Psoas muscle (tissue), 8 donors: ENCODE measurements around the gene TMEM80. TPM values are rescaled to one million over a fixed set of nuclear protein-coding genes. Genes with fewer than 3 reads are reported as not detected.
A peak's percentile ranks its signal among the peaks of the same experiment; 100 is the strongest.

ENCODE experiments used
- ATAC-seq, 4 donors: fragments of 200-7000 bp; cut with Tn5 transposase; one replicate each; pipeline ENCODE4 v1.9.1; 2020; ENCODE audit warnings: moderate library complexity in 3 of 4, mild to moderate bottlenecking in 2 of 4
- DNase-seq, 2 donors: peaks; one replicate each; pipeline ENCODE4 v3.0.0-alpha.2; 2020
- H3K27ac ChIP-seq: fragments of 200-600 bp; one replicate; pipeline ENCODE4 v1.8.0; 2022
- H3K27me3 ChIP-seq, 3 donors: fragments of 200-600 bp in 1 of 3; one replicate each; pipeline versions ENCODE4 v1.6.1 to v1.8.0; 2013 to 2022; ENCODE audit warnings: low read length in 2 of 3, mild to moderate bottlenecking in 2 of 3, moderate library complexity in 1 of 3; ENCODE audit not compliant: insufficient read depth in 3 of 3
- H3K36me3 ChIP-seq, 2 donors: fragments of 200-600 bp in 1 of 2; one replicate each; pipeline versions ENCODE4 v1.6.1 to v1.8.0; 2013 to 2022; ENCODE audit warnings: low read depth in 1 of 2, mild to moderate bottlenecking in 1 of 2, moderate library complexity in 1 of 2; ENCODE audit not compliant: insufficient read depth in 1 of 2
- H3K4me1 ChIP-seq: fragments of 200-600 bp; one replicate; pipeline ENCODE4 v1.8.0; 2022
- H3K4me3 ChIP-seq: fragments of 200-600 bp; one replicate; pipeline ENCODE4 v1.8.0; 2022; ENCODE audit warnings: mild to moderate bottlenecking
- H3K9me3 ChIP-seq: fragments of 200-600 bp; one replicate; pipeline ENCODE4 v1.8.0; 2022
- WGBS, 3 donors: extraction: QIAGEN DNeasy Blood & Tissue Kit; methylation state at CpG; one replicate each; pipeline versions ENCODE4 v1.1.6 to v1.1.7; 2013; 5-methylcytosine and 5-hydroxymethylcytosine counted together
- intact Hi-C, 2 donors: fragments of 100-400 bp; cut with DNase I; formaldehyde crosslinking; loops; one replicate each; pipeline versions ENCODE4 v1.11.0 to v1.14.2; 2022
- polyA plus RNA-seq, 3 donors: library from polyadenylated mRNA; stranded (reverse); fragments of 200-250 nt; gene quantifications; one replicate each; pipeline ENCODE4 v1.2.3, GENCODE V29; 2013
- total RNA-seq, 4 donors: library from RNA; stranded (reverse); fragmentation: NEBNext Ultra II Directional in 2 of 4; extraction: Animal tissue kit (Norgen Biotek cat#: 25700) in 2 of 4; gene quantifications; one replicate each; pipeline versions ENCODE4 v1.2.1 to v1.2.4, GENCODE V29; 2021 to 2023
- TF ChIP-seq, protein P1 (sequence below): fragments of 200-600 bp; IDR thresholded peaks from one replicate; pipeline ENCODE4 v1.8.0; 2022; ENCODE audit warnings: antibody characterized with exemption
- donor health status: healthy with polysubstance abuse.
- donor health status: DM: no; HTN: no; CAD: no; lungs with moderate emphysema.
- donor health status: Bipolar disorder and iron deficiency.
- donor health status: healthy.
- donor health status: DM: yes; HTN: yes; CAD: no.
- donor health status: DM: no; HTN: no; CAD: no.
- donor health status: DM: no; HTN: no; CAD: no.
- donor health status: DM: yes; HTN: yes; CAD: no.

Gene TMEM80
- total and polyA plus RNA-seq, 7 donors = 5.9 to 16.3 (median 10.1) TPM

GRCh38 chr11:695288-695537, 403 bp upstream of the TMEM80 start:
- TF ChIP-seq, protein P1, sequence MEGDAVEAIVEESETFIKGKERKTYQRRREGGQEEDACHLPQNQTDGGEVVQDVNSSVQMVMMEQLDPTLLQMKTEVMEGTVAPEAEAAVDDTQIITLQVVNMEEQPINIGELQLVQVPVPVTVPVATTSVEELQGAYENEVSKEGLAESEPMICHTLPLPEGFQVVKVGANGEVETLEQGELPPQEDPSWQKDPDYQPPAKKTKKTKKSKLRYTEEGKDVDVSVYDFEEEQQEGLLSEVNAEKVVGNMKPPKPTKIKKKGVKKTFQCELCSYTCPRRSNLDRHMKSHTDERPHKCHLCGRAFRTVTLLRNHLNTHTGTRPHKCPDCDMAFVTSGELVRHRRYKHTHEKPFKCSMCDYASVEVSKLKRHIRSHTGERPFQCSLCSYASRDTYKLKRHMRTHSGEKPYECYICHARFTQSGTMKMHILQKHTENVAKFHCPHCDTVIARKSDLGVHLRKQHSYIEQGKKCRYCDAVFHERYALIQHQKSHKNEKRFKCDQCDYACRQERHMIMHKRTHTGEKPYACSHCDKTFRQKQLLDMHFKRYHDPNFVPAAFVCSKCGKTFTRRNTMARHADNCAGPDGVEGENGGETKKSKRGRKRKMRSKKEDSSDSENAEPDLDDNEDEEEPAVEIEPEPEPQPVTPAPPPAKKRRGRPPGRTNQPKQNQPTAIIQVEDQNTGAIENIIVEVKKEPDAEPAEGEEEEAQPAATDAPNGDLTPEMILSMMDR = no peak
- H3K4me1 ChIP-seq = peaks cover 41% of the 10 kb centered on the region
- H3K9me3 ChIP-seq = no peaks in the 10 kb centered on the region
- peaks cover 0 to 21% of the 10 kb centered on the region in 2 donors for H3K36me3 ChIP-seq
- no peaks in the 10 kb centered on the region for H3K27me3 ChIP-seq
- ATAC-seq (no peak), DNase-seq (no peak)
- H3K27ac ChIP-seq = peak overlapping the region; percentile 100
- intact Hi-C loops = loop anchor here in 1 of 2 donors (10.0 kb wide), 1 partner anchor 120 kb away; the partner anchor contains the start of gene PHRF1
- WGBS, 3 donors = 0% methylated on average over 21 to 25 of the region's 25 CpGs
- H3K4me3 ChIP-seq = peak overlapping the region; percentile 95

GRCh38 chr11:696955-697491, 1.4 kb downstream of the TMEM80 start:
- 61 to 76% (median 61%) methylated on average over 11 of the region's 11 CpGs for WGBS, 3 donors
- Histone ChIP-seq H3K9me3 (no peaks in the 10 kb centered on the region), H3K4me3 (peak overlapping the region; percentile 95), H3K36me3 (peaks cover 0 to 20% of the 10 kb centered on the region in 2 donors), H3K27ac (peak overlapping the region; percentile 100), H3K27me3 (peaks cover 0 to 1% (median 0%) of the 10 kb centered on the region in 3 donors), H3K4me1 (peaks cover 41% of the 10 kb centered on the region)
- no peak for DNase-seq
- TF ChIP-seq, protein P1 = no peak
- intact Hi-C loops = loop anchor here in 1 of 2 donors (10.0 kb wide), 1 partner anchor 122 kb away; the partner anchor contains the start of gene PHRF1
- peak; percentile 21 to 40 (median 30) for ATAC-seq

GRCh38 chr11:697811-698311, 2.2 kb downstream of the TMEM80 start:
- H3K4me1 ChIP-seq = peaks cover 43% of the 10 kb centered on the region
- 71 to 75% (median 74%) methylated on average over 11 of the region's 11 CpGs for WGBS, 3 donors
- ATAC-seq = no peak
- peak overlapping the region; percentile 100 for H3K27ac ChIP-seq
- intact Hi-C loops = loop anchor here in 1 of 2 donors (10.0 kb wide), 1 partner anchor 123 kb away; the partner anchor contains the start of gene PHRF1
- peak overlapping the region; percentile 20 for H3K4me3 ChIP-seq
- TF ChIP-seq, protein P1 = no peak
- no peak for DNase-seq
- H3K9me3 ChIP-seq = no peaks in the 10 kb centered on the region
- H3K27me3 ChIP-seq = peaks cover 0 to 1% (median 0%) of the 10 kb centered on the region in 3 donors
- peaks cover 0 to 23% of the 10 kb centered on the region in 2 donors for H3K36me3 ChIP-seq

DNA sequence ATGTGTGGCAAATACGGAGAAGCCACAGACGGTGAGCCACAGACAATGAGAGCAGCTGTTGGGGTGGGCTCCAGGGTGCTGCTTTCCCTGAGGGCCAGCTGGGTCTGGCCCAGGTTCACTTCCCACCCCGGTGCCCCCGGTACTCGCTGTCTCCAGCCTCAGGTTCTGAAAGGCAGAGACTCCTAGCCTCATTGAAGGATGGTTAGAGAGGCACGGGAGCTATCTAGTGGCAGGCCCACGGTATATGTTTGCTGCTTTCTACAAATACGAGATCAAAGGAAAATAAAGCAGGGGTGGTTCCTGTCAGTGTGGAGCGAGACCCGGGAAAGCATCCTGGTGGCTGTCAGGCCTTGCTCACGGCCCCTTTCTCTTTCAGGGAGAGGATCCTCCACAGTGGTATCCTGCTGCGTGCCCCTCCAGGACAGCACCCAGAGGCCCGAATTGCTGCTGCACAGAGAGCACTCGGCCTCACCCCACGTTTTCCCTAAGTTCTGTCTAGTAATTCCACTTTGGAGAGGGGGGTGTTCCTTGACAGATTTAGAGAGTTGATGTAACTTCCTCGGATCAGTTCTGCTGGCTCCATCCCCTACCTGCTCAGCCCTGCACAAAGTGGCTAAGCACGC, 3.0 kb downstream of the TMEM80 start:
- Histone ChIP-seq H3K4me3 (no peak overlapping the region), H3K4me1 (peaks cover 36% of the 10 kb centered on the region), H3K27me3 (peaks cover 0 to 1% (median 0%) of the 10 kb centered on the region in 3 donors), H3K9me3 (no peaks in the 10 kb centered on the region), H3K27ac (peak overlapping the region; percentile 100), H3K36me3 (peaks cover 0 to 26% of the 10 kb centered on the region in 2 donors)
- ATAC-seq = no peak
- 67 to 77% (median 73%) methylated on average over 17 of the region's 17 CpGs for WGBS, 3 donors
- peak in 1 of 2 donors; percentile 15 for DNase-seq
- TF ChIP-seq, protein P1 = no peak
- intact Hi-C loops = loop anchor here in 1 of 2 donors (10.0 kb wide), 1 partner anchor 124 kb away; the partner anchor contains the start of gene PHRF1
